GM12801 (cell line): ENCODE results near the gene XAB2.

Experiments
- CTCF ChIP-seq: IDR thresholded peaks from one replicate; pipeline ENCODE4 v1.5.1; 2011; ENCODE audit warnings: control low read depth; ENCODE audit not compliant: insufficient read length; ENCODE audit errors: extremely low read depth

The XAB2 gene

DNA sequence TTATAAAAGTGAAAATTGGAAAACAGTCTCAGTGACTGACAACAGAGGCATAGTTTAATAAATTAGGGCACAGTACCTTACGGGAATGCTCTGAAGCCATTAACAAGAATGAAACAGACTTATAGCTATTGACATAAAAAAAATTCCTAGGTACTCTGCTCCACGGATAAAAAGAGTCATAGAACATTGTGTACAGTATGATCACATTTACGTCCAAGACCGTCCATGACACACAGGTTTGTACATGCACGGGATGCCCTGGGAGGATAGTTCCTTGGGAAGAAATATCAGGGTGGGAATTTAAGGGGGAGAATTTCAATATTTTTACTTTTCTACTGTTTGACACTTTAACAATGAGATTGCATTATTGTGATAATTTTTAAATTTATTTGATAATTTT lies 58.6 kb downstream of the XAB2 start:
- no peak for TF ChIP-seq CTCF
